ENCODE results near the gene PTPN14. TPM values are rescaled to one million over a fixed set of nuclear protein-coding genes. Genes with fewer than 3 reads are reported as not detected.

Gene PTPN14
- total RNA-seq, 4 donors from 2014 or later = 42.8 to 63.8 (median 50.4) TPM

DNA sequence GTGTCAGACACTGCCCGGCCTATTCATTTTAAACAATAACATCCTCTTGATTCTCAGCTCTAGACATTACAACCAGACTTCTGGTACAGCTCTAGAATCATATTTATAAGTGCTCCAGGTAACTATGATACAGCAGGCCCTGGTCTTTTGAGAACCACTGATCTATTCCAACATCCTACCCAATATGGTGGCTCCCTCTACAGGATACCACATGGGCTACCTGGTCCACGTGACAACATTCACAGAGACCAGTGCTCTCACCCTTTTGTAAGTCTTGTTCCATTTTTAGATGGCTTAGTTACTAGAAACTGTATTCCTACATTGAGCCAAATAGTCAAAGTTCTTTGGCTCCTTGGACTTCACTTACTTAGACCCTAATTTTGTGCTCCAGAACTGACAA, 102.9 kb downstream of the PTPN14 start:
- Histone ChIP-seq H3K4me1 (peaks cover 62 to 63% of the 10 kb centered on the region in 2 donors), H3K27ac (no peak overlapping the region), H3K4me3 (no peak overlapping the region), H3K27me3 (no peaks in the 10 kb centered on the region), H3K9me3 (no peaks in the 10 kb centered on the region), H3K36me3 (no peaks in the 10 kb centered on the region)
- in situ Hi-C loops (cut with MboI; ENCODE audit: low sequenced_read_pairs in 4 of 4) = no loop called here
- intact Hi-C loops (cut with DNase I; ENCODE audit: low total_unique reads) = no loop called here
- TF ChIP-seq, protein P1, sequence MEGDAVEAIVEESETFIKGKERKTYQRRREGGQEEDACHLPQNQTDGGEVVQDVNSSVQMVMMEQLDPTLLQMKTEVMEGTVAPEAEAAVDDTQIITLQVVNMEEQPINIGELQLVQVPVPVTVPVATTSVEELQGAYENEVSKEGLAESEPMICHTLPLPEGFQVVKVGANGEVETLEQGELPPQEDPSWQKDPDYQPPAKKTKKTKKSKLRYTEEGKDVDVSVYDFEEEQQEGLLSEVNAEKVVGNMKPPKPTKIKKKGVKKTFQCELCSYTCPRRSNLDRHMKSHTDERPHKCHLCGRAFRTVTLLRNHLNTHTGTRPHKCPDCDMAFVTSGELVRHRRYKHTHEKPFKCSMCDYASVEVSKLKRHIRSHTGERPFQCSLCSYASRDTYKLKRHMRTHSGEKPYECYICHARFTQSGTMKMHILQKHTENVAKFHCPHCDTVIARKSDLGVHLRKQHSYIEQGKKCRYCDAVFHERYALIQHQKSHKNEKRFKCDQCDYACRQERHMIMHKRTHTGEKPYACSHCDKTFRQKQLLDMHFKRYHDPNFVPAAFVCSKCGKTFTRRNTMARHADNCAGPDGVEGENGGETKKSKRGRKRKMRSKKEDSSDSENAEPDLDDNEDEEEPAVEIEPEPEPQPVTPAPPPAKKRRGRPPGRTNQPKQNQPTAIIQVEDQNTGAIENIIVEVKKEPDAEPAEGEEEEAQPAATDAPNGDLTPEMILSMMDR (IDR thresholded peaks at IDR 0.05 in 4 of 5, conservative IDR thresholded peaks at IDR 0.05 in 1 of 5) = no peak
- no peak for TF ChIP-seq POLR2A (IDR thresholded peaks at IDR 0.05)
- ATAC-seq (no peak), DNase-seq (no peak)

- in situ Hi-C loops (cut with MboI; ENCODE audit: low sequenced_read_pairs in 4 of 4) = no loop called here
- peaks cover 53 to 54% of the 10 kb centered on the region in 2 donors for H3K4me1 ChIP-seq
- intact Hi-C loops (cut with DNase I; ENCODE audit: low total_unique reads) = no loop called here
- no peak for DNase-seq
- H3K27me3 ChIP-seq = no peaks in the 10 kb centered on the region
- no peaks in the 10 kb centered on the region for H3K9me3 ChIP-seq
- no peaks in the 10 kb centered on the region for H3K36me3 ChIP-seq
- no peak overlapping the region for H3K4me3 ChIP-seq
- no peak for TF ChIP-seq POLR2A (IDR thresholded peaks at IDR 0.05)
- TF ChIP-seq, protein P1 (IDR thresholded peaks at IDR 0.05 in 4 of 5, conservative IDR thresholded peaks at IDR 0.05 in 1 of 5) = no peak
- peak overlapping the region in 2 of 4 donors; percentile 60 to 69 for H3K27ac ChIP-seq
- ATAC-seq = no peak
These were observed 103.9 kb downstream of the PTPN14 start for GRCh38 chr1:214447557-214447871.

- Histone ChIP-seq H3K27ac (peak overlapping the region in 3 of 4 donors; percentile 60 to 69 (median 64)), H3K36me3 (no peaks in the 10 kb centered on the region), H3K27me3 (no peaks in the 10 kb centered on the region), H3K4me3 (no peak overlapping the region), H3K9me3 (no peaks in the 10 kb centered on the region), H3K4me1 (peaks cover 48 to 50% of the 10 kb centered on the region in 2 donors)
- intact Hi-C loops (cut with DNase I; ENCODE audit: low total_unique reads) (no loop called here), in situ Hi-C loops (cut with MboI; ENCODE audit: low sequenced_read_pairs in 4 of 4) (no loop called here)
- TF ChIP-seq POLR2A (IDR thresholded peaks at IDR 0.05) = no peak
- TF ChIP-seq, protein P1 (IDR thresholded peaks at IDR 0.05 in 4 of 5, conservative IDR thresholded peaks at IDR 0.05 in 1 of 5) = no peak
- ATAC-seq (peak; percentile 32 to 44), DNase-seq (no peak)
These were observed 104.4 kb downstream of the PTPN14 start for GRCh38 chr1:214446772-214447556.

DNA sequence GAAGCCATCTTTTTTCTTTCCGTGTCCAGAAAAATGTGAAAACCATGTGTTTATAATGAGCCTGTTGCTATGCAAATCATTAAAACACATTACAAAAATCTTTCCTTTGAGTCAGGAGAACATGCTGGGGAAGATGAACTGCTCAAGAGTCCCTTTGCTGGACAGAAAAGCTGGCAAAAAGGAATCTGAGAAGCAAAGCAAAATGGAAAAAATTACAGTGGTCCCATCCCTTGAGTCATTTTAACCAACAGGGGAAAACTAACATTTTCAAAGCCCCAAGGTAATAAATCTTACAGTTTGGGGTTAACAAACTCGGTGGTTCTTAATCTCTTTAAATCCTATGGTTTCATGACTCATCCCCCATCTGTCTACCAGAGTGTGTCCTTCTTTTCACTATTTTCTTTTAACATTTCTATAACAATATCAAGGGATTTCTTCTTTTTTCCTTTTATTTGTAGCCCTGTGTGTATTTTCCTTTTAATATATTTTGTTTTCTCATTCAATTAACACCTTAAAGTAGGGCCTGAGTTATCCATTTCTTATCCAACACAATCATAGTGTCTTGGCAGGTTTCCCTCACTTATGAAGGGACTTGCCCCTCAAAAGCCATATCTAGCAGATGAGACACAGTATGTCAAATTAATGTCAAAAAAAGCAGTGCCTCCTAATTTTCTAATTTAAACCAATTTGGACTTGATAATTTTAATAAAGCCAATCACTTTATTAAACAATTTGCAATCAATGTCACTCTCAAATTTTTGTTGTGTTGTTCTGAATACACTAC, 105.4 kb downstream of the PTPN14 start:
- no peak for ATAC-seq
- H3K27me3 ChIP-seq = no peaks in the 10 kb centered on the region
- in situ Hi-C loops (cut with MboI; ENCODE audit: low sequenced_read_pairs in 4 of 4) = no loop called here
- intact Hi-C loops (cut with DNase I; ENCODE audit: low total_unique reads) = no loop called here
- TF ChIP-seq, protein P1 (IDR thresholded peaks at IDR 0.05 in 4 of 5, conservative IDR thresholded peaks at IDR 0.05 in 1 of 5) = no peak
- TF ChIP-seq POLR2A (IDR thresholded peaks at IDR 0.05) = no peak
- H3K9me3 ChIP-seq = no peaks in the 10 kb centered on the region
- H3K36me3 ChIP-seq = no peaks in the 10 kb centered on the region
- H3K4me3 ChIP-seq = no peak overlapping the region
- H3K27ac ChIP-seq = peak overlapping the region; percentile 11 to 69 (median 62)
- peaks cover 47 to 53% of the 10 kb centered on the region in 2 donors for H3K4me1 ChIP-seq
- DNase-seq = no peak
